ENCODE data around the gene NDUFS7. TPM values are rescaled to one million over a fixed set of nuclear protein-coding genes. Genes with fewer than 3 reads are reported as not detected.

The NDUFS7 gene
- total RNA-seq, 2 donors from 2014 or later = 234 to 326 TPM

GRCh38 chr19:1424192-1424955, 40.7 kb downstream of the NDUFS7 start:
- no peak overlapping the region for H3K4me3 ChIP-seq
- no peak overlapping the region for H3K27ac ChIP-seq
- TF ChIP-seq CTCF (IDR thresholded peaks at IDR 0.05) = no peak
- peaks cover 78% of the 10 kb centered on the region for H3K36me3 ChIP-seq
- no peaks in the 10 kb centered on the region for H3K27me3 ChIP-seq
- no peaks in the 10 kb centered on the region for H3K9me3 ChIP-seq
- H3K4me1 ChIP-seq = peaks cover 0 to 4% of the 10 kb centered on the region in 2 donors
- no peak for DNase-seq (ENCODE audit: low spot score)

GRCh38 chr19:1425102-1425837, 41.6 kb downstream of the NDUFS7 start:
- DNase-seq (ENCODE audit: low spot score) = no peak
- Histone ChIP-seq H3K27me3 (no peaks in the 10 kb centered on the region), H3K4me1 (peaks cover 0 to 13% of the 10 kb centered on the region in 2 donors), H3K27ac (no peak overlapping the region), H3K9me3 (no peaks in the 10 kb centered on the region), H3K4me3 (no peak overlapping the region), H3K36me3 (peaks cover 83% of the 10 kb centered on the region)
- TF ChIP-seq CTCF (IDR thresholded peaks at IDR 0.05) = no peak

GRCh38 chr19:1425902-1426301, 42.2 kb downstream of the NDUFS7 start:
- H3K4me3 ChIP-seq = no peak overlapping the region
- no peaks in the 10 kb centered on the region for H3K9me3 ChIP-seq
- peaks cover 83% of the 10 kb centered on the region for H3K36me3 ChIP-seq

GRCh38 chr19:1426736-1427135, 43.0 kb downstream of the NDUFS7 start:
- Histone ChIP-seq H3K36me3 (peaks cover 83% of the 10 kb centered on the region), H3K27me3 (no peaks in the 10 kb centered on the region), H3K9me3 (no peaks in the 10 kb centered on the region), H3K4me3 (no peak overlapping the region), H3K4me1 (peaks cover 0 to 14% of the 10 kb centered on the region in 2 donors), H3K27ac (no peak overlapping the region)
- TF ChIP-seq CTCF (IDR thresholded peaks at IDR 0.05) = no peak
- no peak for DNase-seq (ENCODE audit: low spot score)

More at GRCh38 chr19:1425902-1426301, 42.2 kb downstream of the NDUFS7 start:
- H3K27me3 ChIP-seq = no peaks in the 10 kb centered on the region
- no peak for DNase-seq (ENCODE audit: low spot score)
- H3K4me1 ChIP-seq = peaks cover 0 to 14% of the 10 kb centered on the region in 2 donors
- no peak overlapping the region for H3K27ac ChIP-seq
- TF ChIP-seq CTCF (IDR thresholded peaks at IDR 0.05) = no peak

GRCh38 chr19:1427221-1427920, 43.7 kb downstream of the NDUFS7 start:
- Histone ChIP-seq H3K4me1 (peaks cover 0 to 14% of the 10 kb centered on the region in 2 donors), H3K27me3 (no peaks in the 10 kb centered on the region), H3K4me3 (no peak overlapping the region), H3K9me3 (no peaks in the 10 kb centered on the region), H3K27ac (no peak overlapping the region), H3K36me3 (peaks cover 83% of the 10 kb centered on the region)
- TF ChIP-seq CTCF (IDR thresholded peaks at IDR 0.05) = no peak
- DNase-seq (ENCODE audit: low spot score) = no peak

All from right atrium auricular region (tissue), 2 donors.